Osteoblast (primary cell): ENCODE results near the gene VPS52. TPM values are rescaled to one million over a fixed set of nuclear protein-coding genes. Genes with fewer than 3 reads are reported as not detected.

Experiments
- DNase-seq: peaks from one replicate; pipeline ENCODE4 v3.0.0; 2011; ENCODE audit warnings: low spot score, mixed read lengths; ENCODE audit not compliant: insufficient read length; ENCODE audit errors: missing footprints
- H2AFZ ChIP-seq: 2 replicates; pipeline ENCODE4 v1.6.0; 2011; ENCODE audit warnings: mild to moderate bottlenecking, low read length
- H3K27ac ChIP-seq: 2 replicates; pipeline ENCODE4 v1.5.1; 2011; ENCODE audit warnings: mild to moderate bottlenecking, low read depth, low read length, moderate library complexity
- H3K27me3 ChIP-seq: 2 replicates; pipeline ENCODE4 v1.6.0; 2012; ENCODE audit warnings: mild to moderate bottlenecking, control low read depth, inconsistent platforms, low read length, moderate library complexity; ENCODE audit not compliant: insufficient read depth
- H3K36me3 ChIP-seq: 2 replicates; pipeline ENCODE4 v1.5.1; 2011; ENCODE audit warnings: mild to moderate bottlenecking, low read length, control low read depth, moderate library complexity; ENCODE audit not compliant: insufficient read depth
- H3K4me1 ChIP-seq: 2 replicates; pipeline ENCODE4 v1.5.1; 2011; ENCODE audit warnings: mild to moderate bottlenecking, low read length, control low read depth, moderate library complexity; ENCODE audit not compliant: insufficient read depth
- H3K4me2 ChIP-seq: 2 replicates; pipeline ENCODE4 v1.6.0; 2011; ENCODE audit warnings: mild to moderate bottlenecking, low read length; ENCODE audit not compliant: insufficient read depth
- H3K4me3 ChIP-seq: fragments of 200-600 bp; sonication (generic); 3 replicates; pipeline ENCODE4 v1.5.1; 2012; ENCODE audit warnings: mild to moderate bottlenecking, low read length, inconsistent platforms; ENCODE audit not compliant: insufficient read depth
- H3K79me2 ChIP-seq: 2 replicates; pipeline ENCODE4 v1.6.0; 2012; ENCODE audit warnings: mild to moderate bottlenecking, low read length, control low read depth, inconsistent platforms; ENCODE audit not compliant: insufficient read depth
- H3K9me3 ChIP-seq: 2 replicates; pipeline ENCODE4 v1.5.1; 2011; ENCODE audit warnings: low read depth, low read length, control low read depth
- H4K20me1 ChIP-seq: 2 replicates; pipeline ENCODE4 v1.6.0; 2012; ENCODE audit warnings: mild to moderate bottlenecking, low read length, control low read depth; ENCODE audit not compliant: insufficient read depth
- CTCF ChIP-seq: IDR thresholded peaks from 2 replicates; pipeline ENCODE4 v1.5.1; 2011; ENCODE audit warnings: mild to moderate bottlenecking, low read depth, low read length, moderate library complexity; ENCODE audit errors: extremely low read depth
- total RNA-seq: library from RNA; depleted of rRNA; stranded (reverse); fragments of >200 nt; gene quantifications from 2 replicates; pipeline ENCODE4 v1.2.3, GENCODE V29; 2012

The VPS52 gene
- total RNA-seq, 1 donor, result 42.7 TPM

- Histone ChIP-seq H3K27ac (peak overlapping the region; percentile 95), H2AFZ (no peak overlapping the region), H3K4me2 (peak overlapping the region; percentile 97), H3K4me3 (peak overlapping the region; percentile 90), H3K27me3 (no peaks in the 10 kb centered on the region), H3K9me3 (no peaks in the 10 kb centered on the region), H4K20me1 (peaks cover 22% of the 10 kb centered on the region), H3K79me2 (peaks cover 32% of the 10 kb centered on the region), H3K4me1 (peaks cover 51% of the 10 kb centered on the region), H3K36me3 (peaks cover 36% of the 10 kb centered on the region)
- DNase-seq, result peak; percentile 97
- TF ChIP-seq CTCF, result no peak
Measured at GRCh38 chr6:33206864-33207551, 64.7 kb downstream of the VPS52 start.

- H3K4me1 ChIP-seq, result peaks cover 57% of the 10 kb centered on the region
- no peaks in the 10 kb centered on the region for H3K27me3 ChIP-seq
- H3K27ac ChIP-seq, result peak overlapping the region; percentile 91
- H3K79me2 ChIP-seq, result peaks cover 40% of the 10 kb centered on the region
- DNase-seq, result peak; percentile 72
- no peak overlapping the region for H3K4me3 ChIP-seq
- TF ChIP-seq CTCF, result no peak
- peaks cover 29% of the 10 kb centered on the region for H4K20me1 ChIP-seq
- H3K36me3 ChIP-seq, result peaks cover 42% of the 10 kb centered on the region
- peak overlapping the region; percentile 17 for H3K4me2 ChIP-seq
- H3K9me3 ChIP-seq, result no peaks in the 10 kb centered on the region
- no peak overlapping the region for H2AFZ ChIP-seq
Measured at GRCh38 chr6:33206027-33206863, 65.4 kb downstream of the VPS52 start.

GRCh38 chr6:33205191-33206026 is 66.3 kb downstream of the VPS52 start:
- H4K20me1 ChIP-seq, result peaks cover 29% of the 10 kb centered on the region
- H2AFZ ChIP-seq, result no peak overlapping the region
- peaks cover 46% of the 10 kb centered on the region for H3K79me2 ChIP-seq
- peaks cover 57% of the 10 kb centered on the region for H3K4me1 ChIP-seq
- H3K27me3 ChIP-seq, result no peaks in the 10 kb centered on the region
- TF ChIP-seq CTCF, result no peak
- no peaks in the 10 kb centered on the region for H3K9me3 ChIP-seq
- H3K36me3 ChIP-seq, result peaks cover 36% of the 10 kb centered on the region
- peak; percentile 92 for DNase-seq
- H3K4me2 ChIP-seq, result peak overlapping the region; percentile 91
- H3K4me3 ChIP-seq, result peak overlapping the region; percentile 77
- peak overlapping the region; percentile 91 for H3K27ac ChIP-seq
